ENCODE results near the gene CREB5.

The CREB5 gene

DNA sequence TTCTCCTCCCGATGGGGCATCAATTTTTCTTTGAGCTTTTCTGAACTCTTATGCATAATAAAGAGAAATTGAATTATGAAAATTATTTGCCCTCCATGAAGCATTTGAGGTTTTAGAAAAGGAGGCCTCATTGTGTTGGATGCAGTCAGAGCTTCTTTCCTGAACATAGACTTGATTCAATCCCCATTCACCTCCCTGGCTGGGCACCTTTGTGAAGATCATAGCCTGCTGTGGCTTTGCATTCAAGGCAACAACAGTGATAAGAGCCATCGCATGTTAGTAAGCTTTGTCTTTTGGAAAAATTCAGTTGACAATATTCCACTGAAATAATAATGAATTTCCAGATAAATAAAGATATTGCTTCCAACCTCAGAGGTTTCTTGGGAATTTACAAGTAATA lies 458.8 kb downstream of the CREB5 start:
- Histone ChIP-seq H3K9me3 (ENCODE audit: low read length) (no peaks in the 10 kb centered on the region), H3K4me3 (ENCODE audit: low read depth in 1 of 2, low read length in 2 of 2) (no peak overlapping the region)

GRCh38 chr7:28871631-28872030 lies 459.3 kb downstream of the CREB5 start:
- Histone ChIP-seq H3K27ac (ENCODE audit: low read depth, low read length) (no peak overlapping the region), H3K4me1 (ENCODE audit: insufficient read depth, low read length) (no peaks in the 10 kb centered on the region), H3K4me3 (ENCODE audit: low read depth in 1 of 2, low read length in 2 of 2) (no peak overlapping the region), H3K9ac (ENCODE audit: low read length) (no peak overlapping the region), H3K36me3 (ENCODE audit: insufficient read depth, low read length) (no peaks in the 10 kb centered on the region), H3K9me3 (ENCODE audit: low read length) (no peaks in the 10 kb centered on the region), H3K27me3 (ENCODE audit: control insufficient read depth in 1 of 2, insufficient read depth in 2 of 2, low read length in 2 of 2) (no peaks in the 10 kb centered on the region)

More for the DNA sequence above, 458.8 kb downstream of the CREB5 start:
- Histone ChIP-seq H3K36me3 (ENCODE audit: insufficient read depth, low read length) (no peaks in the 10 kb centered on the region), H3K4me1 (ENCODE audit: insufficient read depth, low read length) (no peaks in the 10 kb centered on the region), H3K9ac (ENCODE audit: low read length) (no peak overlapping the region), H3K27me3 (ENCODE audit: control insufficient read depth in 1 of 2, insufficient read depth in 2 of 2, low read length in 2 of 2) (no peaks in the 10 kb centered on the region), H3K27ac (ENCODE audit: low read depth, low read length) (no peak overlapping the region)

GRCh38 chr7:28872226-28872625 lies 459.9 kb downstream of the CREB5 start:
- H3K4me3 ChIP-seq (ENCODE audit: low read depth in 1 of 2, low read length in 2 of 2) = no peak overlapping the region
- H3K27ac ChIP-seq (ENCODE audit: low read depth, low read length) = no peak overlapping the region
- H3K36me3 ChIP-seq (ENCODE audit: insufficient read depth, low read length) = no peaks in the 10 kb centered on the region
- no peaks in the 10 kb centered on the region for H3K27me3 ChIP-seq (ENCODE audit: control insufficient read depth in 1 of 2, insufficient read depth in 2 of 2, low read length in 2 of 2)
- no peaks in the 10 kb centered on the region for H3K9me3 ChIP-seq (ENCODE audit: low read length)
- H3K4me1 ChIP-seq (ENCODE audit: insufficient read depth, low read length) = no peaks in the 10 kb centered on the region
- H3K9ac ChIP-seq (ENCODE audit: low read length) = no peak overlapping the region

DNA sequence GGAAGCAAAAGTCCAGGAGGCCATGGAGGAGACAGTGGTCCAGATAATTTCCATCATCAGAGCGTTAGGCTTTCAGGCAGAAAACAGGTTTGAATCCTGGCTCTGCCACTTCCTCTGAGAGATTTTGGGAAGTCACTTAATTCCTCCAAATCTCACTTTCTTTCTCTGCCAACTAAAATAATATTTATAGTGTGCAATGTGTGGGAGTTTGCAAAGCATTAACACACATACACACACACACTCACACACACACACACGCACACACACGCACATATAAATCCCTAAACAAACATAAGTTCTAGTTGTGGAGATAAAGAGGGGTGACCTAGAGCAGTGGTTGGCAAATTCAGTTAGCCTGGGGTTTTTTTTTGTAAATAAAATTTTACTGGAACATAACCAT lies 461.0 kb downstream of the CREB5 start:
- Histone ChIP-seq H3K9ac (ENCODE audit: low read length) (no peak overlapping the region), H3K4me3 (ENCODE audit: low read depth in 1 of 2, low read length in 2 of 2) (no peak overlapping the region), H3K4me1 (ENCODE audit: insufficient read depth, low read length) (peaks cover 2% of the 10 kb centered on the region), H3K9me3 (ENCODE audit: low read length) (no peaks in the 10 kb centered on the region), H3K27ac (ENCODE audit: low read depth, low read length) (no peak overlapping the region), H3K36me3 (ENCODE audit: insufficient read depth, low read length) (no peaks in the 10 kb centered on the region), H3K27me3 (ENCODE audit: control insufficient read depth in 1 of 2, insufficient read depth in 2 of 2, low read length in 2 of 2) (no peaks in the 10 kb centered on the region)

DNA sequence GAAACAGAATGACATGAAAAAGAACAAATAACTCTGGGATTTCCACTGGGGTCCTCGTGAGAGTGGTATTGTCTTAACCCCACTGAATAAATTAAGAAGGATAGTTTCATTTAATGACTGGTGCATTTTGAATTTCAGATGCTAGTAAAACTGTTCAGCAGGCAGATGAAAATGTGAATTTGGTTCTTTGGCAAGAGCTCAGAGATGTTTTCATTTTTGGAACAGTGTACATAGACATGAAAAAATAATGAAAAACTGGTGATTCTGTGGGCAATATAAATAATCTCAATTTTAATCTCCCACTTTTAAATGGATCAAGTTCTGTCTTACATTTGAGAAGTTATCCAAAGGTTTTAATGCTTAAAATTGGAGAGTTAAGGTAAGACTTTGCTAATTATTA lies 461.7 kb downstream of the CREB5 start:
- Histone ChIP-seq H3K27ac (ENCODE audit: low read depth, low read length) (no peak overlapping the region), H3K36me3 (ENCODE audit: insufficient read depth, low read length) (no peaks in the 10 kb centered on the region)

More for the DNA sequence above, 461.7 kb downstream of the CREB5 start:
- no peak overlapping the region for H3K9ac ChIP-seq (ENCODE audit: low read length)
- H3K4me1 ChIP-seq (ENCODE audit: insufficient read depth, low read length) = peaks cover 7% of the 10 kb centered on the region
- H3K27me3 ChIP-seq (ENCODE audit: control insufficient read depth in 1 of 2, insufficient read depth in 2 of 2, low read length in 2 of 2) = no peaks in the 10 kb centered on the region
- H3K4me3 ChIP-seq (ENCODE audit: low read depth in 1 of 2, low read length in 2 of 2) = no peak overlapping the region
- H3K9me3 ChIP-seq (ENCODE audit: low read length) = no peaks in the 10 kb centered on the region

Measured in muscle layer of colon (tissue), 2 donors.